HT1080 (cell line): ENCODE results near the gene PSMC3. TPM values are rescaled to one million over a fixed set of nuclear protein-coding genes. Genes with fewer than 3 reads are reported as not detected.

ENCODE experiments used
- DNase-seq: peaks from one replicate; pipeline ENCODE4 v3.0.0-alpha.2; 2015; ENCODE audit warnings: low read depth
- small RNA-seq: library from RNA; depleted of rRNA; stranded (forward); fragments of <200 nt; gene quantifications from one replicate; pipeline ENCODE3, GENCODE V24; 2014
- total RNA-seq: library from RNA; depleted of rRNA; stranded (reverse); fragments of >200 nt; shearing (Covaris generic); gene quantifications from 2 replicates; pipeline ENCODE4 v1.2.3, GENCODE V29; 2014; rRNA removed

The PSMC3 gene
- total RNA-seq, 1 experiment from 2014 or later, result 245 TPM

- no peak for DNase-seq
Observed at GRCh38 chr11:47377571-47378009, 48.6 kb downstream of the PSMC3 start.

GRCh38 chr11:47376525-47377371 is 49.5 kb downstream of the PSMC3 start:
- DNase-seq, result no peak

GRCh38 chr11:47376107-47376524 is 50.1 kb downstream of the PSMC3 start:
- no peak for DNase-seq

GRCh38 chr11:47375546-47376085 is 50.6 kb downstream of the PSMC3 start:
- DNase-seq, result no peak

- no peak for DNase-seq
Observed at GRCh38 chr11:47375020-47375419, 51.2 kb downstream of the PSMC3 start.

GRCh38 chr11:47374720-47375019 is 51.6 kb downstream of the PSMC3 start:
- no peak for DNase-seq

GRCh38 chr11:47373876-47374719 is 52.1 kb downstream of the PSMC3 start:
- DNase-seq, result peak; percentile 60

GRCh38 chr11:47372422-47372821 is 53.8 kb downstream of the PSMC3 start:
- no peak for DNase-seq

GRCh38 chr11:47369676-47370075 is 56.6 kb downstream of the PSMC3 start:
- no peak for DNase-seq

Small RNA genes lying within 50 kb of the gene (small RNA-seq; reads per million reads assigned to genes)
- not detected for gene MIR4487

Other genes starting within 250 kb of the PSMC3 start
- 66.5 and 78.6 TPM in 2 replicates for gene ARFGAP2, start 249.6 kb downstream of the PSMC3 start, total RNA-seq
- 57.4 and 64.6 TPM in 2 replicates for gene PACSIN3, start 240.0 kb downstream of the PSMC3 start, total RNA-seq
- gene DDB2, start 211.5 kb downstream of the PSMC3 start, total RNA-seq, result 122 and 126 TPM in 2 replicates
- 23.4 and 28.9 TPM in 2 replicates for gene ACP2, start 177.6 kb downstream of the PSMC3 start, total RNA-seq
- 9.7 and 13.4 TPM in 2 replicates for gene NR1H3, start 168.4 kb downstream of the PSMC3 start, total RNA-seq
- 17.0 and 19.2 TPM in 2 replicates for gene MADD, start 156.3 kb downstream of the PSMC3 start, total RNA-seq
- gene MYBPC3, start 73.7 kb downstream of the PSMC3 start, total RNA-seq, result not detected in 2 replicates
- gene SPI1, start 47.9 kb downstream of the PSMC3 start, total RNA-seq, result not detected in 2 replicates
- gene SLC39A13, start 17.8 kb downstream of the PSMC3 start, total RNA-seq, result 51.9 and 69.9 TPM in 2 replicates
- not detected in 2 replicates for gene RAPSN, start 22.7 kb upstream of the PSMC3 start, total RNA-seq
- 82.3 and 118 TPM in 2 replicates for gene CELF1, start 126.7 kb upstream of the PSMC3 start, total RNA-seq
- gene PTPMT1, start 139.2 kb upstream of the PSMC3 start, total RNA-seq, result 123 and 128 TPM in 2 replicates
- gene KBTBD4, start 152.5 kb upstream of the PSMC3 start, total RNA-seq, result 28.1 and 39.0 TPM in 2 replicates
- gene NDUFS3, start 152.6 kb upstream of the PSMC3 start, total RNA-seq, result 101 and 113 TPM in 2 replicates
- gene FAM180B, start 160.2 kb upstream of the PSMC3 start, total RNA-seq, result not detected in 2 replicates
- not detected in 2 replicates for gene C1QTNF4, start 168.0 kb upstream of the PSMC3 start, total RNA-seq
- 116 and 192 TPM in 2 replicates for gene MTCH2, start 216.1 kb upstream of the PSMC3 start, total RNA-seq